ENCODE results near the gene TFEB.

TFEB gene

DNA sequence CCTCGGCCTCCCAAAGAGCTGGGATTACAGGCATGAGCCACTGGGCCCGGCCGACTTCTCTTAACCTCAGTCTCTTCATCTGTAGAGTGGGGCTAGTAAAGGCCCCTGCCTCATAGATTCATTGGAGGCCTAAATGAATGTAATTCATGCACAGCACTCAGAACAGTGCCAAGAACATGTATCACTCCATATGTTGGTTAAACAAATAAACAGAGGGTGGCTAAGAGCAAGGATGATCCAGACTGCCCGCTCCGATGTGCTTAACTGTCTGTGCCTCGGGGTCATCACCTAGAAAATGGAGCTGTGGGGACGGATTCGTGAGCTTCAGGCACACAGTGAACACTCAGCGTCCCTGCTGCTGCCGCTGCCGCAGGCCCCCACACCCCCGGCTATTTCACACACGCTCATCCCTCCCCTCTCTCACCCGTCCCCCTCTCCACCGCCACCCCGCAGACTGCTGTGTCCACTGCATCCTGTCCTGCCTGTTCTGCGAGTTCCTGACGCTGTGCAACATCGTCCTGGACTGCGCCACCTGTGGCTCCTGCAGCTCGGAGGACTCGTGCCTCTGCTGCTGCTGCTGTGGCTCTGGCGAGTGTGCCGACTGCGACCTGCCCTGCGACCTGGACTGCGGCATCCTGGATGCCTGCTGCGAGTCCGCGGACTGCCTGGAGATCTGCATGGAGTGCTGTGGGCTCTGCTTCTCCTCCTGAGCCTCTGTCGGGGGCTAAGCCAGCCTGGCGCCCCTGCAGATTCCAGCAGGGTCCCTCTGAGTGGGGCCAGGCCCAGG is 82.3 kb downstream of the TFEB start:
- no peak overlapping the region for H2BK15ac ChIP-seq (replicated peaks; ENCODE audit: low read depth)
- no peak overlapping the region for H4K5ac ChIP-seq (ENCODE audit: low read length)
- no peak overlapping the region for H3K4ac ChIP-seq (ENCODE audit: low read depth, low read length)
- no peaks in the 10 kb centered on the region for H3K27me3 ChIP-seq (ENCODE audit: insufficient read depth, low read length, poor library complexity)
- H3K18ac ChIP-seq (ENCODE audit: low read length), result no peak overlapping the region
- no peak overlapping the region for H3K56ac ChIP-seq (ENCODE audit: low read length)
- H3K79me2 ChIP-seq (ENCODE audit: control insufficient read depth, insufficient read depth, low read length), result no peaks in the 10 kb centered on the region
- H2BK120ac ChIP-seq (ENCODE audit: low read depth, low read length), result no peak overlapping the region
- H2AK5ac ChIP-seq (ENCODE audit: low read length), result no peak overlapping the region
- no peak overlapping the region for H2BK5ac ChIP-seq (ENCODE audit: low read length)
- H3K4me3 ChIP-seq (ENCODE audit: low read length), result no peak overlapping the region
- no peak overlapping the region for H3K9ac ChIP-seq (ENCODE audit: low read length)
- peaks cover under 1% of the 10 kb centered on the region for H3K79me1 ChIP-seq (ENCODE audit: low read length)
- no peak overlapping the region for H3K23ac ChIP-seq (ENCODE audit: low read length)
- WGBS (ENCODE audit: extremely low coverage, insufficient coverage, low lambda C conversion rate), result no CpG with 5 or more reads among the region's 32 CpGs
- H4K8ac ChIP-seq (ENCODE audit: low read depth, low read length), result no peak overlapping the region
- H3K4me1 ChIP-seq (ENCODE audit: control insufficient read depth, low read depth, low read length), result no peaks in the 10 kb centered on the region
- peaks cover 11% of the 10 kb centered on the region for H3K36me3 ChIP-seq (ENCODE audit: control insufficient read depth, insufficient read depth, low read length)
- no peak for DNase-seq
- H3K27ac ChIP-seq (ENCODE audit: low read depth, low read length), result no peak overlapping the region
- H3K4me2 ChIP-seq (ENCODE audit: low read length), result no peak overlapping the region

DNA sequence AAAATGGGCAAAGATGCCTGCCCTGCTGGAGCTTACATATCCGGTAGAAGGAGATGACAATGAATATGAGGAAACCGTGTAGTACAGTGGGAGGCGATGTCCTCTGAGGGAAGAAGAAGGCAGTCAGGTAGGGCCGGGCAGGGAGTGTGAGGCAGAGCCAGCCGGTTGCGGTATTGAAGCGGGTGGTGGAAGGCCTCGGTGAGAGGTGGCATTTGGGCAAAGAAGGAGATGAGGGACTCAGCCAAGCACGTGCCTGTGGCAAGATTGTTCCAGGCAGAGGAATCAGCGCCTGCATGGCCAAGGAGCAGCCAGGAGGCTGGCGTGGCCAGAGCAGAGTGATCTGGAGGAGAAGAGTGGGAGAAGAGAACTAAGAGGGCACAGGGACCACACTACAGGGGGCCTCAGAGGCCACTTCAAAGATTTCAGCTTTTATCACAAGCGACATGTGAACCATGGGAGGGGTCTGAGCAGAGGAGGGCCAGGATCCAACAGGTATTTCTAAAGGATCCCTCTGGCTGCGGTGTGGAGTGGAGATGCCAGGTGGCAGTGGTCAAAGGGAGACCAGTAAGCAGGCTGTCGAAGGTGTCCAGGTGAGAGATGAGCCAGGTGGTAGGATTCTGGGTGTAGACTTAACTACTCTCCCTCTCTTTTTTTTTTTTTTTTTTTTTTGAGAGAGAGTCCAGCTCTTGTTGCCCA is 83.3 kb downstream of the TFEB start:
- no peak overlapping the region for H4K5ac ChIP-seq (ENCODE audit: low read length)
- no peak overlapping the region for H3K23ac ChIP-seq (ENCODE audit: low read length)
- no peak overlapping the region for H3K27ac ChIP-seq (ENCODE audit: low read depth, low read length)
- H3K18ac ChIP-seq (ENCODE audit: low read length), result no peak overlapping the region
- H3K56ac ChIP-seq (ENCODE audit: low read length), result no peak overlapping the region
- WGBS (ENCODE audit: extremely low coverage, insufficient coverage, low lambda C conversion rate), result no CpG with 5 or more reads among the region's 14 CpGs
- no peaks in the 10 kb centered on the region for H3K4me1 ChIP-seq (ENCODE audit: control insufficient read depth, low read depth, low read length)
- peaks cover 1% of the 10 kb centered on the region for H3K79me1 ChIP-seq (ENCODE audit: low read length)
- no peaks in the 10 kb centered on the region for H3K27me3 ChIP-seq (ENCODE audit: insufficient read depth, low read length, poor library complexity)
- no peak overlapping the region for H3K4me2 ChIP-seq (ENCODE audit: low read length)
- no peak for DNase-seq
- H4K8ac ChIP-seq (ENCODE audit: low read depth, low read length), result no peak overlapping the region
- no peak overlapping the region for H2AK5ac ChIP-seq (ENCODE audit: low read length)
- H2BK5ac ChIP-seq (ENCODE audit: low read length), result no peak overlapping the region
- H3K36me3 ChIP-seq (ENCODE audit: control insufficient read depth, insufficient read depth, low read length), result peaks cover 14% of the 10 kb centered on the region
- no peak overlapping the region for H2BK120ac ChIP-seq (ENCODE audit: low read depth, low read length)
- H2BK15ac ChIP-seq (replicated peaks; ENCODE audit: low read depth), result no peak overlapping the region
- no peak overlapping the region for H3K4me3 ChIP-seq (ENCODE audit: low read length)
- no peak overlapping the region for H3K9ac ChIP-seq (ENCODE audit: low read length)
- no peak overlapping the region for H3K4ac ChIP-seq (ENCODE audit: low read depth, low read length)
- no peaks in the 10 kb centered on the region for H3K79me2 ChIP-seq (ENCODE audit: control insufficient read depth, insufficient read depth, low read length)

DNA sequence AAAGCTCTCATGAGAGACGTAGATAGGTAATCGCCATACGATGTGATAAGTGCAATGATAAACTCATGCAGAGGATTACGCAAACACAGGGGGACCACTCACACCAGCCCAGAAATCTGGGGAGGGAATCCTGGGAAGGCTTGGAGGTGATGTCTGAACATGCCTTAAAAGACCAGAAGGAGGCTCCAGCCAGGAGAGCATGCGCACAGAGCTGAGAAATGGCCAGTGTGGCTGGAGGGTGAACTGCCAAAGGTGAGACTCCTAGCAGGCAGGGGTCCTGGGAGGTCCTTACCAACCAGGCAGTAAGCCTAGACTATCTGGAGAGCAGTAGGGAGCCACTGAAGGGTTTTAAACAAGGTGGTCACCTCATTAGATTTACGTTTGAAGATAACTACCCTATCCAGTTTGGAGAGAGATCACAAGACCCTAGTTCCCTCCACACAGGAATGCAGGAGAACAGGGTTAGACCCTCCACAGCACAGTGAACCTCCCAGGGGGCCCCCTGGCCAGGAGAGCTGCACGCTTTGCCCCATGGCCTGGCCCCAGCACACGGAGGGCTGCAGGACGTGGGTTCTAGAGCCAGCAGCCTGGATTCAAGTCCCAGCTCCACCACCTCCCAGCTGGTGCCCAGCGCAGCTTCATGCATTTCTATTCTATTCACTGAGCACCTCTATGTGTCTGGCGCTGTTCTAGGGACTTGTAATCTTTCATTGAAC is 84.0 kb downstream of the TFEB start:
- no peak overlapping the region for H3K18ac ChIP-seq (ENCODE audit: low read length)
- no peak overlapping the region for H4K5ac ChIP-seq (ENCODE audit: low read length)
- peaks cover 1% of the 10 kb centered on the region for H3K79me1 ChIP-seq (ENCODE audit: low read length)
- DNase-seq, result no peak
- no peaks in the 10 kb centered on the region for H3K79me2 ChIP-seq (ENCODE audit: control insufficient read depth, insufficient read depth, low read length)
- no peak overlapping the region for H2BK120ac ChIP-seq (ENCODE audit: low read depth, low read length)
- H2BK5ac ChIP-seq (ENCODE audit: low read length), result no peak overlapping the region
- H2AK5ac ChIP-seq (ENCODE audit: low read length), result no peak overlapping the region
- H3K4me1 ChIP-seq (ENCODE audit: control insufficient read depth, low read depth, low read length), result no peaks in the 10 kb centered on the region
- peaks cover 17% of the 10 kb centered on the region for H3K36me3 ChIP-seq (ENCODE audit: control insufficient read depth, insufficient read depth, low read length)
- H3K4me3 ChIP-seq (ENCODE audit: low read length), result no peak overlapping the region
- H3K23ac ChIP-seq (ENCODE audit: low read length), result no peak overlapping the region
- H2BK15ac ChIP-seq (replicated peaks; ENCODE audit: low read depth), result no peak overlapping the region
- H3K27ac ChIP-seq (ENCODE audit: low read depth, low read length), result no peak overlapping the region
- no peak overlapping the region for H3K56ac ChIP-seq (ENCODE audit: low read length)
- no peak overlapping the region for H4K8ac ChIP-seq (ENCODE audit: low read depth, low read length)
- no peak overlapping the region for H3K4ac ChIP-seq (ENCODE audit: low read depth, low read length)
- no peak overlapping the region for H3K4me2 ChIP-seq (ENCODE audit: low read length)
- H3K27me3 ChIP-seq (ENCODE audit: insufficient read depth, low read length, poor library complexity), result no peaks in the 10 kb centered on the region
- no peak overlapping the region for H3K9ac ChIP-seq (ENCODE audit: low read length)
- no CpG with 5 or more reads among the region's 11 CpGs for WGBS (ENCODE audit: extremely low coverage, insufficient coverage, low lambda C conversion rate)

- H3K9ac ChIP-seq (ENCODE audit: low read length), result no peak overlapping the region
- no peak overlapping the region for H4K8ac ChIP-seq (ENCODE audit: low read depth, low read length)
- no peak overlapping the region for H2BK15ac ChIP-seq (replicated peaks; ENCODE audit: low read depth)
- H2BK120ac ChIP-seq (ENCODE audit: low read depth, low read length), result no peak overlapping the region
- H3K4ac ChIP-seq (ENCODE audit: low read depth, low read length), result no peak overlapping the region
- H2BK5ac ChIP-seq (ENCODE audit: low read length), result no peak overlapping the region
- no peak for DNase-seq
- H3K4me3 ChIP-seq (ENCODE audit: low read length), result no peak overlapping the region
- no peak overlapping the region for H3K56ac ChIP-seq (ENCODE audit: low read length)
- H3K23ac ChIP-seq (ENCODE audit: low read length), result no peak overlapping the region
- no peaks in the 10 kb centered on the region for H3K27me3 ChIP-seq (ENCODE audit: insufficient read depth, low read length, poor library complexity)
- no CpG with 5 or more reads among the region's 2 CpGs for WGBS (ENCODE audit: extremely low coverage, insufficient coverage, low lambda C conversion rate)
- no peak overlapping the region for H4K5ac ChIP-seq (ENCODE audit: low read length)
- H3K79me2 ChIP-seq (ENCODE audit: control insufficient read depth, insufficient read depth, low read length), result no peaks in the 10 kb centered on the region
- no peak overlapping the region for H2AK5ac ChIP-seq (ENCODE audit: low read length)
- H3K36me3 ChIP-seq (ENCODE audit: control insufficient read depth, insufficient read depth, low read length), result peaks cover 17% of the 10 kb centered on the region
- H3K4me1 ChIP-seq (ENCODE audit: control insufficient read depth, low read depth, low read length), result no peaks in the 10 kb centered on the region
- no peak overlapping the region for H3K27ac ChIP-seq (ENCODE audit: low read depth, low read length)
- H3K79me1 ChIP-seq (ENCODE audit: low read length), result peaks cover 10% of the 10 kb centered on the region
- H3K4me2 ChIP-seq (ENCODE audit: low read length), result no peak overlapping the region
- H3K18ac ChIP-seq (ENCODE audit: low read length), result no peak overlapping the region
These were observed 85.3 kb downstream of the TFEB start for GRCh38 chr6:41650120-41650519.

GRCh38 chr6:41649596-41649995 is 85.8 kb downstream of the TFEB start:
- no peaks in the 10 kb centered on the region for H3K79me2 ChIP-seq (ENCODE audit: control insufficient read depth, insufficient read depth, low read length)
- no CpG with 5 or more reads among the region's 10 CpGs for WGBS (ENCODE audit: extremely low coverage, insufficient coverage, low lambda C conversion rate)
- H4K8ac ChIP-seq (ENCODE audit: low read depth, low read length), result no peak overlapping the region
- H3K18ac ChIP-seq (ENCODE audit: low read length), result no peak overlapping the region
- H3K27me3 ChIP-seq (ENCODE audit: insufficient read depth, low read length, poor library complexity), result no peaks in the 10 kb centered on the region
- no peak overlapping the region for H2BK5ac ChIP-seq (ENCODE audit: low read length)
- peaks cover 17% of the 10 kb centered on the region for H3K36me3 ChIP-seq (ENCODE audit: control insufficient read depth, insufficient read depth, low read length)
- no peak overlapping the region for H3K4ac ChIP-seq (ENCODE audit: low read depth, low read length)
- H3K4me2 ChIP-seq (ENCODE audit: low read length), result no peak overlapping the region
- no peak overlapping the region for H4K5ac ChIP-seq (ENCODE audit: low read length)
- no peak overlapping the region for H3K23ac ChIP-seq (ENCODE audit: low read length)
- H3K56ac ChIP-seq (ENCODE audit: low read length), result no peak overlapping the region
- H2BK120ac ChIP-seq (ENCODE audit: low read depth, low read length), result no peak overlapping the region
- H3K4me3 ChIP-seq (ENCODE audit: low read length), result no peak overlapping the region
- no peak overlapping the region for H2AK5ac ChIP-seq (ENCODE audit: low read length)
- peaks cover 10% of the 10 kb centered on the region for H3K79me1 ChIP-seq (ENCODE audit: low read length)
- no peak overlapping the region for H3K27ac ChIP-seq (ENCODE audit: low read depth, low read length)
- H3K9ac ChIP-seq (ENCODE audit: low read length), result no peak overlapping the region
- no peak for DNase-seq
- peaks cover under 1% of the 10 kb centered on the region for H3K4me1 ChIP-seq (ENCODE audit: control insufficient read depth, low read depth, low read length)
- H2BK15ac ChIP-seq (replicated peaks; ENCODE audit: low read depth), result no peak overlapping the region

Measured in mesendoderm (in vitro differentiated cells).